Panc1 (cell line): Measurements from ENCODE around the gene C12orf57. TPM values are rescaled to one million over a fixed set of nuclear protein-coding genes. Genes with fewer than 3 reads are reported as not detected.

Experiments
- ATAC-seq: fragments of 200-7000 bp; cut with Tn5 transposase; 2 replicates; pipeline ENCODE4 v1.9.1; 2020; ENCODE audit warnings: mild to moderate bottlenecking, moderate library complexity
- BruUV-seq: library from RNA; stranded (reverse); fragments of 400-500 nt; replicated peaks from 2 replicates; lab custom pipeline; 2021; lab: Mats Ljungman, UMichigan
- CTCF ChIA-PET: fragments of 300-600 bp; sonication (Branson Sonifier 250); formaldehyde crosslinking; loops from one replicate; lab custom pipeline; 2022; ENCODE audit warnings: antibody characterized with exemption; lab: Charles Lee
- POLR2A ChIA-PET: fragments of 300-600 bp; sonication (Branson Sonifier 250); formaldehyde crosslinking; loops from one replicate; lab custom pipeline; 2022; ENCODE audit warnings: antibody characterized with exemption; lab: Charles Lee
- DNase-seq: peaks from one replicate; pipeline ENCODE4 v3.0.0-alpha.2; 2010; ENCODE audit warnings: low read depth, low spot score
- H3K27ac ChIP-seq: 2 replicates; pipeline ENCODE4 v1.5.1; 2011; ENCODE audit warnings: mild to moderate bottlenecking, low read length, inconsistent platforms
- H3K27me3 ChIP-seq: fragments of 200-500 bp; sonication (Bioruptor generic); 2 replicates; pipeline ENCODE4 v1.6.0; 2014; ENCODE audit warnings: low read length, inconsistent platforms; ENCODE audit not compliant: control insufficient read depth, insufficient read depth
- H3K36me3 ChIP-seq: fragments of 200-500 bp; sonication (Bioruptor generic); 2 replicates; pipeline ENCODE4 v1.5.1; 2014; ENCODE audit warnings: inconsistent platforms, mild to moderate bottlenecking, low read length, moderate library complexity; ENCODE audit not compliant: control insufficient read depth, insufficient read depth
- H3K4me1 ChIP-seq: 2 replicates; pipeline ENCODE4 v1.5.1; 2011; ENCODE audit warnings: inconsistent platforms, mild to moderate bottlenecking, low read length, moderate library complexity; ENCODE audit not compliant: control insufficient read depth, insufficient read depth
- H3K4me3 ChIP-seq, 2 experiments: 2 replicates each; pipeline ENCODE4 v1.5.1; 2011 to 2012; ENCODE audit warnings: low read depth in 2 of 2, low read length in 2 of 2, mild to moderate bottlenecking in 2 of 2, inconsistent platforms in 1 of 2, moderate library complexity in 1 of 2
- H3K9me3 ChIP-seq: fragments of 200-500 bp; sonication (Bioruptor generic); 2 replicates; pipeline ENCODE4 v1.5.1; 2014; ENCODE audit warnings: low read depth, mild to moderate bottlenecking, inconsistent platforms, low read length, moderate library complexity; ENCODE audit not compliant: control insufficient read depth, insufficient read depth
- POLR2AphosphoS5 ChIP-seq: IDR thresholded peaks from 2 replicates; pipeline ENCODE4 v1.6.1; 2012; ENCODE audit warnings: mild to moderate bottlenecking, low read depth, low read length, moderate library complexity
- SIN3A ChIP-seq: IDR thresholded peaks from 2 replicates; pipeline ENCODE4 v1.6.1; 2012; ENCODE audit warnings: low read depth, mild to moderate bottlenecking, low read length, moderate library complexity, borderline replicate concordance; ENCODE audit not compliant: insufficient read depth
- TCF7L2 ChIP-seq: IDR thresholded peaks from 2 replicates; pipeline ENCODE4 v1.6.1; 2011; ENCODE audit warnings: mild to moderate bottlenecking, low read depth, low read length, inconsistent platforms
- in situ Hi-C: cut with HindIII; loops from 2 replicates; pipeline ENCODE4 v1.10.0; 2016; ENCODE audit warnings: low sequenced_read_pairs, low pct_unique_long_range_greater_than_20kb
- intact Hi-C: fragments of 100-400 bp; cut with micrococcal nuclease; formaldehyde crosslinking; loops from one replicate; pipeline ENCODE4 v1.10.0; 2022; ENCODE audit not compliant: unreplicated experiment
- total RNA-seq: library from RNA; stranded (reverse); gene quantifications from one replicate; pipeline ENCODE4 v1.2.1, GENCODE V29; 2021; ENCODE audit not compliant: unreplicated experiment
- TF ChIP-seq, protein P1 (sequence below), 2 experiments: IDR thresholded peaks; 2 replicates each; pipeline ENCODE4 v1.6.1; 2011 to 2012; ENCODE audit warnings: low read depth in 2 of 2, control low read depth in 1 of 2, low read length in 1 of 2, mild to moderate bottlenecking in 1 of 2, moderate library complexity in 1 of 2; ENCODE audit not compliant: insufficient read depth in 1 of 2
- TF ChIP-seq, protein P2 (sequence below): fragments of 450-650 bp; IDR thresholded peaks from 2 replicates; pipeline ENCODE4 v1.5.1; 2017; ENCODE audit warnings: mild to moderate bottlenecking

Gene C12orf57
- total RNA-seq, 1 experiment from 2014 or later = 126 TPM

DNA sequence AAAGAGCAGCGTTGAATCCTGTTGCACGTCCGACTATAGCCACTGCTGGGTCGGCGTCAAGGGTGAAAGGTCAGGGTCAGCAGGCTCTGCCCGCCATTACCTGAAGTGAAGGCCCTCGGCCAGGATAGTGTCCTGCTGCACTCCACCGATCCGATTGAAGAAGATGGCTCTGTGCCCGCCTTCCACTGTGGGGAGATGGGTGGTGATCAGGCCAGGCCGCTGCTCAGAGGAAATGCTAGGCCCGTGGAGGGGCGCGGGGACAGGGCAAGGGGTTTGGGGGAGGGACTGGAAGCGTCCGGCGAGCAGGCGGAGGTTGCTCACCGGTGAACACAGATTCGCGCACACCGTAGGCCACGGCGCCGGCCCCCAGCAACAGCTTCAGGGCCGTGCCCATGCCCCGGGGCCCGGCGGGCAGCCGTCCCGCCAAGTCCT is 26.3 kb downstream of the C12orf57 start:
- in situ Hi-C loops = no loop called here
- Histone ChIP-seq H3K27me3 (no peaks in the 10 kb centered on the region), H3K27ac (peak overlapping the region; percentile 91), H3K36me3 (peaks cover 12% of the 10 kb centered on the region), H3K4me1 (peaks cover 22% of the 10 kb centered on the region), H3K9me3 (no peaks in the 10 kb centered on the region), H3K4me3 (peak overlapping the region; percentile 71 to 93)
- ChIA-PET CTCF (no interaction called here), POLR2A (interaction anchor here (0.6 kb wide), 1 partner anchor 910 kb away, joined by 5 read pairs; no protein-coding TSS in a partner anchor)
- ATAC-seq = peak; percentile 63
- no peak for DNase-seq
- intact Hi-C loops = no loop called here
- TF ChIP-seq, protein P1, sequence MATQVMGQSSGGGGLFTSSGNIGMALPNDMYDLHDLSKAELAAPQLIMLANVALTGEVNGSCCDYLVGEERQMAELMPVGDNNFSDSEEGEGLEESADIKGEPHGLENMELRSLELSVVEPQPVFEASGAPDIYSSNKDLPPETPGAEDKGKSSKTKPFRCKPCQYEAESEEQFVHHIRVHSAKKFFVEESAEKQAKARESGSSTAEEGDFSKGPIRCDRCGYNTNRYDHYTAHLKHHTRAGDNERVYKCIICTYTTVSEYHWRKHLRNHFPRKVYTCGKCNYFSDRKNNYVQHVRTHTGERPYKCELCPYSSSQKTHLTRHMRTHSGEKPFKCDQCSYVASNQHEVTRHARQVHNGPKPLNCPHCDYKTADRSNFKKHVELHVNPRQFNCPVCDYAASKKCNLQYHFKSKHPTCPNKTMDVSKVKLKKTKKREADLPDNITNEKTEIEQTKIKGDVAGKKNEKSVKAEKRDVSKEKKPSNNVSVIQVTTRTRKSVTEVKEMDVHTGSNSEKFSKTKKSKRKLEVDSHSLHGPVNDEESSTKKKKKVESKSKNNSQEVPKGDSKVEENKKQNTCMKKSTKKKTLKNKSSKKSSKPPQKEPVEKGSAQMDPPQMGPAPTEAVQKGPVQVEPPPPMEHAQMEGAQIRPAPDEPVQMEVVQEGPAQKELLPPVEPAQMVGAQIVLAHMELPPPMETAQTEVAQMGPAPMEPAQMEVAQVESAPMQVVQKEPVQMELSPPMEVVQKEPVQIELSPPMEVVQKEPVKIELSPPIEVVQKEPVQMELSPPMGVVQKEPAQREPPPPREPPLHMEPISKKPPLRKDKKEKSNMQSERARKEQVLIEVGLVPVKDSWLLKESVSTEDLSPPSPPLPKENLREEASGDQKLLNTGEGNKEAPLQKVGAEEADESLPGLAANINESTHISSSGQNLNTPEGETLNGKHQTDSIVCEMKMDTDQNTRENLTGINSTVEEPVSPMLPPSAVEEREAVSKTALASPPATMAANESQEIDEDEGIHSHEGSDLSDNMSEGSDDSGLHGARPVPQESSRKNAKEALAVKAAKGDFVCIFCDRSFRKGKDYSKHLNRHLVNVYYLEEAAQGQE (IDR thresholded peaks at IDR 0.05; ENCODE audit: insufficient read depth in 1 of 2, low read depth in 2 of 2, low read length in 1 of 2) = no peak
- TF ChIP-seq POLR2AphosphoS5 (no peak), SIN3A (no peak), TCF7L2 (no peak)
- TF ChIP-seq, protein P2, sequence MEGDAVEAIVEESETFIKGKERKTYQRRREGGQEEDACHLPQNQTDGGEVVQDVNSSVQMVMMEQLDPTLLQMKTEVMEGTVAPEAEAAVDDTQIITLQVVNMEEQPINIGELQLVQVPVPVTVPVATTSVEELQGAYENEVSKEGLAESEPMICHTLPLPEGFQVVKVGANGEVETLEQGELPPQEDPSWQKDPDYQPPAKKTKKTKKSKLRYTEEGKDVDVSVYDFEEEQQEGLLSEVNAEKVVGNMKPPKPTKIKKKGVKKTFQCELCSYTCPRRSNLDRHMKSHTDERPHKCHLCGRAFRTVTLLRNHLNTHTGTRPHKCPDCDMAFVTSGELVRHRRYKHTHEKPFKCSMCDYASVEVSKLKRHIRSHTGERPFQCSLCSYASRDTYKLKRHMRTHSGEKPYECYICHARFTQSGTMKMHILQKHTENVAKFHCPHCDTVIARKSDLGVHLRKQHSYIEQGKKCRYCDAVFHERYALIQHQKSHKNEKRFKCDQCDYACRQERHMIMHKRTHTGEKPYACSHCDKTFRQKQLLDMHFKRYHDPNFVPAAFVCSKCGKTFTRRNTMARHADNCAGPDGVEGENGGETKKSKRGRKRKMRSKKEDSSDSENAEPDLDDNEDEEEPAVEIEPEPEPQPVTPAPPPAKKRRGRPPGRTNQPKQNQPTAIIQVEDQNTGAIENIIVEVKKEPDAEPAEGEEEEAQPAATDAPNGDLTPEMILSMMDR = no peak
- TSS peak; percentile 74 for BruUV-seq

DNA sequence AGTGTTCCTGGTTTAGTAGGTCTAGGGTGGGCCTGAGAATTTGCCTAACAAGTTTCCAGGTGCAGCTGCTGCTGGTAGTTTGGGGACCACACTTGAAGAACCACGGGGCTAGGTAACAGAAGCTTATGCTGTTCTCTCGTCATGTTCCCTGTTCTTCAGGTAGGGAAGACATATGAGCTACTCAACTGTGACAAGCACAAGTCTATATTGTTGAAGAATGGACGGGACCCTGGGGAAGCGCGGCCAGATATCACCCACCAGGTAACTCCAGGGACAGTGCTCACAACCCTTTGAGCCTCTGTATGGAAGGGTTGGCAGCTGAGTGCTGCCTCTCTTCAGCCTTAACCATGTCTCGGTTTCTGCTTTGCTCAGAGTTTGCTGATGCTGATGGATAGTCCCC is 30.4 kb downstream of the C12orf57 start:
- ATAC-seq (no peak), DNase-seq (no peak)
- Histone ChIP-seq H3K4me1 (peaks cover 9% of the 10 kb centered on the region), H3K9me3 (no peaks in the 10 kb centered on the region), H3K4me3 (no peak overlapping the region), H3K27ac (no peak overlapping the region), H3K36me3 (peaks cover 10% of the 10 kb centered on the region; the same call in 1 of the 2 replicates), H3K27me3 (no peaks in the 10 kb centered on the region)
- no TSS peak for BruUV-seq
- CTCF ChIA-PET = no interaction called here
- intact Hi-C loops = no loop called here
- in situ Hi-C loops = no loop called here
- TF ChIP-seq, protein P1 (IDR thresholded peaks at IDR 0.05; ENCODE audit: insufficient read depth in 1 of 2, low read depth in 2 of 2, low read length in 1 of 2) = no peak
- TF ChIP-seq SIN3A (no peak), POLR2AphosphoS5 (no peak)
- TF ChIP-seq, protein P2 = no peak
- POLR2A ChIA-PET = no interaction called here
